Stimulated activated CD4-positive, alpha-beta T cell treated with anti-CD3 and anti-CD28 coated beads, TNF-alpha, amount 100 ng/mL, for 4 hours (primary cell): ENCODE data around the gene TGDS.
A peak's percentile ranks its signal among the peaks of the same experiment; 100 is the strongest.
"Not testable (repeated sequence)": the region's sequence is repeated elsewhere in the genome, so short reads cannot be mapped to it uniquely, and the experiment has no call there.

ENCODE experiments used
- DNase-seq, 3 experiments: peaks; one replicate each; pipeline ENCODE4 v3.0.0-alpha.2; 2020; ENCODE audit warnings: low read depth in 3 of 3

The TGDS gene, protein sequence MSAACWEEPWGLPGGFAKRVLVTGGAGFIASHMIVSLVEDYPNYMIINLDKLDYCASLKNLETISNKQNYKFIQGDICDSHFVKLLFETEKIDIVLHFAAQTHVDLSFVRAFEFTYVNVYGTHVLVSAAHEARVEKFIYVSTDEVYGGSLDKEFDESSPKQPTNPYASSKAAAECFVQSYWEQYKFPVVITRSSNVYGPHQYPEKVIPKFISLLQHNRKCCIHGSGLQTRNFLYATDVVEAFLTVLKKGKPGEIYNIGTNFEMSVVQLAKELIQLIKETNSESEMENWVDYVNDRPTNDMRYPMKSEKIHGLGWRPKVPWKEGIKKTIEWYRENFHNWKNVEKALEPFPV

DNA sequence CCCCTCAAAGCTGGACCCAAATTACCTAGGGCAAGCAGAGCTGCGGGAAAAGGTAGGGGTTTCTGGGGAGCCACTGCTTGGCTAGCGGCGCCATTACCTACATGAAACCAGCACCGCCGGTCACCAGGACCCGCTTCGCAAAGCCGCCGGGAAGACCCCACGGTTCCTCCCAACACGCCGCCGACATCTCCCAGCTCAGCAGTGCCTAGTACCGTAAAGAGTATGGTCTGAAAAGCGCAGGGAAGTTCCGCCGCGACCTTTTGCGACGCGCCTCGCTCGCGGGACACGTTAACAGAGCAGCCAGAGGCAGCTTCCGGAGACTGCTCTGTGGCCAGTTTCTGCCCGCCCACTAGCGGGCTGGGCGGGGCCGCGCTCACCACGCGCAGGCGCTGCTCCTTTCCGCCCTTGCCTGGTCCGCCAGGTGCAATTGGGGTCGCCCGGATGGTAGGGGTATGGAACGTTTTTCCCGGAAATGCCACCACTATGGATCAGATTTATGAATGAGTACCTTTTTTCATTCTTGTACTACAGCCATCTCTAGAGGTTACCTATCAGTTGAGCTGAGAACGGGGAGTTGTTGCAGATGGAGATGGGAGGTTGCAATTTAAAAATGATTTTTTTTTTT lies at the start of gene TGDS:
Gene TGDS (minus strand): TSS at position 203 of the 625 bp plus-strand sequence. CDS start 16 bp downstream, at position 187.
- peak; percentile 68 to 73 (median 70) for DNase-seq

DNA sequence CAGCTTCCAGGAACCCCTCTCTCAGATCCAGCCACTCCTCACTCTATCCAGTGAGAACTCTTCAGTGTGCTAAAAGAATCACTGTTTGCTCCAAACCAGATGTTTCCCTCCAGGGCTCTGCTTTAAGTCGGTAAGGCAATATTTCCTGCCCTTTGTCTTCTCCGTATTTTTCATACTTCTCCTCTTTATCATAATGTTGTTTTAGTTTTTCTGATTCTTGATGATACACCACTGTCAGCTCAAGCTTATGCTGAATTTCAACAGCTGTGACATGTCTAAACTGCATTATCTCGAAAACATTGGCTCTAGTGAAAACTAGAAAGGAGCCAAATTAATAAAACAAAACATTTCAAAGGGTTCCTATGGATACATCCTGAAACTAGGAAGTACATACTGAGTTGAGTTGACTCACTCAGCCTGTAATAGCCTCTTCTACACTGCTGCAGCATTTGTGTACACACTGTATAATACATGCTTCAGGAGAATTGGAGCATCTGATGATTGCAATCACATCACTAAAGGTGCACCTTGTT lies 45.5 kb upstream of the TGDS start:
- no peak for DNase-seq

DNA sequence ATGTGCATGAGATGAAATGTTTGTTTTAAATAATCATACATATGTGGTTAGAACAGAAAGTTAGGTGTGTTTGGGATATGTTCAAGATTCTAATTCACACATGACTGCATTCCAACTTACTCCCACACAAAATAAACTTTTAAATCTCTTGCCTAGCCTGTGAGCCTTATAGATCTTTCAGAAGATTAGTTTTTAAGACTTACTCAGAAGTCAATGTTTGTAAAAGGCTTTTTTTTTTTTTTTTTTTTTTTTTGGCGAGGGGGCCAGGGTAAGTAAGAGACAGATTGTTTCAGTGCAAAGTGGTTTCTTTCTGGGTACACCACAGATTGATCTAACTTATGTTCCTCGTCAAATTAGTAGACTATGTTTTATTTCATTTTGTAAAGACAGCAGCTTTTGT lies 44.8 kb upstream of the TGDS start:
- no peak for DNase-seq

DNA sequence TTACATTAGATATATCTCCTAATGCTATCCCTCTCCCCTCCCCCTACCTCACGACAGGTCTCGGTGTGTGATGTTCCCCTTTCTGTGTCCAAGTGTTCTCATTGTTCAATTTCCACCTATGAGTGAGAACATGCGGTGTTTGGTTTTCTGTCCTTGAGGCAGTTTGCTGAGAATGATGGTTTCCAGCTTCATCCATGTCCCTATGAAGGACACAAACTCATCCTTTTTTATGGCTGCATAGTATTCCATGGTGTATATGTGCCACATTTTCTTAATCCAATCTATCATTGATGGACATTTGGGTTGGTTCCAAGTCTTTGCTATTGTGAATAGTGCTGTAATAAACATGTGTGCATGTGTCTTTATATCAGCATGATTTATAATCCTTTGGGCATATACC lies 41.7 kb upstream of the TGDS start:
- DNase-seq = not testable (repeated sequence)

DNA sequence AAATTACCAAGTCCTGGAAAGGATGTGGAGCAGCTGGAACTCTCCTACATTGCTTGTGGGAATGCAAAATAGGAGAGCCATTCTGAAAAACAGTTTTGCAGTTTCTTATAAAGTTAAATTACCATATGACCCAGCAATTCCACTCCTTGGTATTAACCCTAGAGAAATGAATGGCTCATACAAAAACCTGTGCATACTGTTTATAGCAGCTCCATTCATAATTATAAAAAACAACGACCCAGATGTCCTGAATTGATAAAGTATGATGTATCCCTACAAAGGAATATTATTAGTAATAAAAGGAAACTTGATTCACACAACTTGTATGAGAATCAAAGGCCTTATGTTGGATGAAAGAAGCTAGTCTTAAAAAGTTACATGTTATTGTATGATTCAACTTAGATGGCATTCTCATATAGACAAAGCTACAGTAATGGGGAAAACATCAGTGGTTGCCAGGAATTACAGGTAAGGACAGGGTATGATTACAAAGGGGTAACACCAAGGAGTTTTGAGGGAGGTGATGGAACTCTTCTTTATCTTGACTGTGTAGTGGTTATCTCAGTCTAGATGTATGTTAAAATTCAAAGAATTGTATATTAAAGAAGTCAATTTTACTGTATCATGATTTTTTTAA lies 41.1 kb upstream of the TGDS start:
- no peak for DNase-seq

DNA sequence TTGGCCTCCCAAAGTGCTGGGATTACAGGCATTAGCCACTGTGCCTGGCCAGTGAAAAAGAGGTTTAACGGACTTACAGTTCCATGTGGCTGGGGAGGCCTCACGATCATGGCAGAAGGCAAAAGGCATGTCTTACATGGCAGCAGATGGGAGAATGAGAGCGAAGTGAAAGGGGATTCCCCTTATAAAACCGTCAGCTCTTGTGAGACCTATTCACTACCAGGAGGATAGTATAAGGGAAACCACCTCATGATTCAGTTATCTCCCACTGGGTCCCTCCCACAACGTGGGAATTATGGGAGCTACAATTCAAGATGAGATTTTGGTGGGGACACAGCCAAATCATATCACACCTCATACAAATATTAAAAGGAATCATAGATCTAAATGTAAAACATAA lies 40.1 kb upstream of the TGDS start:
- DNase-seq = not testable (repeated sequence)

DNA sequence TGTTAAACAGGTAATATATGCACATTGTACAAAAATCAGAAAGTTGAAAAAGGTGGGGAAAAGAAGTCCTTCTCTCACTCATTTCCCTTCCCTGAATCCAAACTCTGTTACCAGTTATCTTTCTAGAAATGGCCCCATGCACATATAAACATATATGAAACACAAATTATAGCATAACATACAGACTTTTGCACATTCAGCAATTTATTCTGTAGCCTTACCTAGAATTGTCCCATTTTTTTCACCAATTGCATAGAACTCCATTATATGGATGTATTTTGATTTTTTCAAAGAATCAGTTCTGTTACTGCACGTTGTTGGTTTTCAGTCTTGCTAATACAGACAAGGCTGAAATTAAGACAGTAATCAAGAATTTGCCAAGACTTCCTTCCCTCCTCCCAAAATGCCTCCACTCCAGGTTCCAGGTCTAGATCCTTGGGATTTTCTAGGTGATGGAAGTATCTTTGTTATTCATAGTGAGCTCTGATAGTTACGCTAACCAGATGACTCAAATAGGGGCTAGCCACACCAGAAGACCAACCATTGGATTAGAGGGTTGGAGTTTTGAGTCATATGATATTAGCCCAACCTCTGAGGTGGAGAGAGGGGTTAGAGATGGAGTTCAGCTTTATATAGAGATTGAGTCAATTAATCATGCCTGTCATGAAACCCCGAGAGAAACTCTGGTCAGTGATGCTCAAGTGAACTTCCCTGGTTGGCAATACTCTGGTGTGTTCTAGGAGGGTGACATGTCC lies 36.5 kb upstream of the TGDS start:
- no peak for DNase-seq

DNA sequence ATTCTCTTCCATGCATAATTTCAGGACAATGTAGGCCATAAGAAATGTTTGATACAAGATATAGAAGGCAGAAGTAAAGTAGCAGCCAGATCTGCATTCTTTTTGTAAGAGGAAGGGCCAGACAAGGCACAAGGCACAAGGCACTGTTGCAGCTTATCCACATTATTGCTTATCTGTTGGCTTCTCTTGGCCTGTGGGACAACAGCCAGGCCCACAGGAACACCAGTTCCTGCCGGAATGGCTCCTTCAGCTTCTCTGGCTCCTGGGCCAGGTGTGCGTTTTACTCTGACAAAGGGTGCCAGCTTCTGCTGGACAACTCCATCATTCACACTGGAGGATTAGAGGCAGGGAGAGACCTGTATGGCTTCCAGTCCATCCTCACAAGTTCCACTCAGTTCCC lies 34.9 kb upstream of the TGDS start:
- DNase-seq = no peak

DNA sequence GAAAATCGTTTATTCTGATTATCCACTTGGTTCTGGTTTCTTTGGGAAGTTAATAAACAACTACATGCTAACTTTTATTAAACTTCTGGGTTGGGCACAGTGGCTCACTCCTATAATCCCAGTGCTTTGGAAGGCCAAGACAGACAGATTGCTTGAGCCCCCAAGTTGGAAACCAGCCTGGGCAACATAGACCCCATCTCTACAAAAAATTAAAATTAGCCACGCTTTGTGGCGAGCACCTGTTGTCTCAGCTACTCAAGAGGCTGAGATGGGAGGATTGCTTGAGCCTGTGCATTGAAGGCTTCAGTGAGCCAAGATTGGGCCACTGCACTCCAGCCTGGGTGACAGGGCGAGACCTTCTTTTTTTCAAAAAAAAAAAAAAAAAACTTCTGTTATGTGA lies 27.4 kb upstream of the TGDS start:
- DNase-seq = no peak

DNA sequence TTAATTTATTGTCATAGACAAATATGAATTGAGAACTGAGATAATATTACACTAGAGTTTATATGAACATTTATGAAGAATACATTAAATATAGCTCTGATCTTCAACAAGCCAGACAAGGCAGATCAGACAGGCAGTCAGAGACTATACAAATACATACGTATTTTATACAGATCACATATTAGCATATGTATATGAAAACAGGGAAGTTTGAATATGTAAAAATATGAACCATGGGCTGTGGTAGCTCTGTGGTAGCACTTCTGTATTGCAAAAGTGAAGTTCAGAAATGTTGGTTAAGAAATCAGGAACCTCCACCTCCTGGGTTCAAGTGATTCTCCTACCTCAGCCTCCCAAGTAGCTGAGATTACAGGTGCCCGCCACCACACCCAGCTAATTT lies 26.4 kb upstream of the TGDS start:
- DNase-seq = no peak

DNA sequence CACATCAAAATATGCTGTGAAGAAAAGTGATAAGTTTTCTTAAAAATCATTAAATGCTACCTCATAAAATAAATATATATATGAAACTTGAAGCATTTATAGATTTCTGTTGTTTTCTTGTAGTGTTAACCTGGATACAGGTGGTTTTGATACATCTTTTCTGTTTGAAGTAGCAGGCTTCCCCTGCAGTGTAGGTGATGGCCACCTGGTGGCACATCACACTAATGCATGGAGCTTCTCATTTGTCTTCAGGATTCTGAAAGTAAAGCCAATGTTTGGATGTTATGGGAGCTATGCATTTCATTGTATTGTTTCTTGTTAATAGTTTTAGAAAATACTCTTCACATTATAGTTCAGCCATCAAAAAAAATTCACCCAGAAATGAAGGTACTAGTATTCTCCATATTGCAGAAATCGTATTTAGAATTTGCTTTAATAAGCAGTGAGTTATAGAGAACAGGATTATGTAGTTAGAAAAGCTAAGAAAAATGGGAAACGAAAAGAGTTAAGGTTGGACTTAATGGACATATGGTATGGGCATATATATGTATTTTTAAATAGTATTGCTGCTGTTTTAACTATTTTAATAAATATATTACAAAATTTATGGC lies 24.4 kb upstream of the TGDS start:
- DNase-seq = no peak

DNA sequence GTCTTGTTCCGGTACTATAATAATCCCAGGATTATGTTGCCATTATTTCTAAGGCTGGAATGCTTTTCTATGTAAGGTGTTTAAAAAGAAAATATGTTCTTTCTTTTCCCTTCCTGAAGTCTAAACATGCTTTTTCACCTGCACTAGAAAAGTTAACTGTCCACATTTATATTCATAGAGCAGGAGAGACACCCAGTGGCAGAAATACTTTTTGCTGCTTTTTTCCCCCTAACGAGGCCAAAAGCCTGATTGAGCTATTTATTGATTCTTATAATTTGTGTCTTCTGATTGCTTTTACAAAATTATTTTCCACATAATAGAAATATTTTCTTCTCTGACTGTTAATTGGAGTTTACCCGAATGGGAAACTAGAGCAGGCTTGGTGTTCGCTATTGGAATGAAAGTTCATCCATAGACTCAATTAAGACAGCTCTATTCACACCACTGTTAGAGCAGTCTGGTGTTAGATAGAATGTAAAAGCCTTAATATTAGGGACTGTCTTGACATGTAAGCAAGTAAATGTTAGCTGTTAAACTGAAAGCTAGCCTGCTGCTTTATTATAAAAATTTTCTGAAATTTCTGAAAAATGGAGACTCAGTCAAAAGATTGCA lies 21.5 kb upstream of the TGDS start:
- no peak for DNase-seq

DNA sequence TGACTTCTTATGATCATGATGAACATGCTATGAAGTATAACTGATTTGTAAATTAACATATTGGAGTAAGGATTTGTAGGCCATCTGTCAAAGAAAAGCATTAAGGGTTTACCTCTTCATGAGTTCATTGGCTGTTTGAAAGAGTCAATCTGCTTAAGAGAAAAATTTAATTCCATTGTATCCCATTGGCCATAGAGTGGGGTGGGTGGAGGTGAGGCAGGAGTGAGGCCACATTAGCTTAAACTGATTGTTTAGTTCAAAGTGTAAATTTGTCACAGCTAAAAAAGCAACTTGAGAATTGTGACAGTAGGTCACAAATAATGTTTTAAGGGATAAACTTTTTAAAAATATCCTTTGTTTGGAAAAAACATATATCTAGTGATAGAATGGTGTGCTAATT lies 17.1 kb upstream of the TGDS start:
- no peak for DNase-seq

DNA sequence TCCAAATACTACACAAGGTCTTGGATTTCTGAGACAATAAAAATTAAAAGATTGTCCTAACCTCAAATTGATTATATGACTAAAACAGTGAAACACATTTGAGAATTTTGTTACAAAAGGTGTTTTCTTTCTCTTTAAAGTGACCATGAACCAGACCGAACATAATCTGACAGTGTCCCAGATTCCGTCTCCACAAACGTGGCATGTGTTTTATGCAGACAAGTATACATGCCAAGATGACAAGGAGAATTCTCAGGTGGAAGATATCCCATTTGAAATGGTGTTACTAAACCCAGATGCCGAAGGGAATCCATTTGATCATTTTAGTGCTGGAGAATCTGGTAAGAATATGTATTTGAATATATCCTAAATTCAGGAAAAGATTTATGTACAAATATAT lies 16.1 kb upstream of the TGDS start:
- DNase-seq = no peak

DNA sequence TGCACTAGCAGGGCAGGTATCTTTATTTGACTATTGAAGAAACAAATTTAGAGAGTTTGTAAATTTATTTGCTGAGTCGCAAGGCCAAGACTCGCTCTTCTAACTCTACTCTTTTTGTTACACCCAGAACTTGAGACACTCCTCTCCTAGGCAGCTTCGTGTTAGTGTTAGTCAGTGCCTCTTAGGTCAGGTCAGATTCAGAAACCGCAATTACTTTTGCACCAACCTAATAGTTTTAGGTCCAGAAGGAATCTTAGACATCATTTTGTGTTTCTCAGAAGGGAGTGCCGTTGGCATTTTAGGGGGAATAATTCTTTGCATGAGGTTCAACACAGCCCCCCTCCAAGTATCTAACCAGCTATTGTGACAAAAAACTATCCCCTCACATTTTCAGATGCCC lies 14.5 kb upstream of the TGDS start:
- no peak for DNase-seq

DNA sequence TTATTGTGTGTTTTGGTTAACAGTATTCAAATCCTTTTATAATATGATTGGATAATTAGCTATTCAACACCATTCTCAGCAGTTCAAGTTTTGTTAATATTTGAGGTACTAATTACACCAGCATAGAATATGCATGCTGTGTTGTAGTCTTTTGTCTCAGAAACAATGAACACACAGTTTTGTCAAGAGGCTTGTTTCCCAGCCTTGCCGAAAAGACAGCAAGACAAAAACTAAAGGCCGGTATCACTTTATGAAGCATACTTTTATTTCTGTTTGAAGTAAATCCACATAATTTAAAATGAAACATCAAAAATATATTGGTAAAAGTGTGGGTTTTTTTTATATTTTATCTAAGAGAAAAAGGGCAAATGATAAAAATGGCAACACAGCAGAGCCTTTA lies 13.2 kb upstream of the TGDS start:
- DNase-seq = no peak

DNA sequence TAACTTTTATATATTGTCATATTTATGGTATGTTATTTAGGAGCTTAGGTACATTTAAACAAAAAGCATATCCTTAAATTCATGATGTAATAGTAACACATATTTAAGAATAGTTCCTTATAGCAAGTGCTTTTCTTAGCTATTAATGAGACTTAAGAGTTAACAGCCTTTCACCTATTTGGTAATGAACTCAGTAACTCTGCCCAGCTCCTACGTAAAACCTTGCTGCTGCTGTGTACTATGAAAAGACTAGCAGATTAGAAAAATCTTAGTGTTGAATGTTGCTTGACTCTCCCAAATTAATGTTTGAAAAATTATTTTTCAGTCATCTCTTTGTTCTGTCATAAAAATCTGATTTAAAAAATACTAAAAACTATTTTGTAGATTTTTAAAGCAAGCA lies 12.6 kb upstream of the TGDS start:
- no peak for DNase-seq

DNA sequence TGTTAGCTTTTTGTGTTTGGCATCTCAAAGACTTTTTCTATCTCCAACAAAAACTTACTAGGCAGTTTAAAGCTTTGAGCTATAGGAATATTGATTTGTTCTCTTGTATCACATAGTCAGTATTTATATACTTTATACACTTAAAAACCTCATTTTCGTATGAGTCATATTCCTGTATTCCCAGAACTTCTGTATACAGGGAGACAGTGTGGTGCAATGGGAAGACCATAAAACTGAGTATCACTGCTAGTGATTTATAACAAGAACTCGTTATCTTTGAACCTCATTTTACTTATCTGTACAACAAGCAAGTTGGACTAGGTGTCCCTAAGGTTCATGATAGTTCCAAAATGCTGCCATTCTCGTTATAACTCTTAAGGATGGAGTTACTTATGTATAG lies 12.0 kb upstream of the TGDS start:
- no peak for DNase-seq

DNA sequence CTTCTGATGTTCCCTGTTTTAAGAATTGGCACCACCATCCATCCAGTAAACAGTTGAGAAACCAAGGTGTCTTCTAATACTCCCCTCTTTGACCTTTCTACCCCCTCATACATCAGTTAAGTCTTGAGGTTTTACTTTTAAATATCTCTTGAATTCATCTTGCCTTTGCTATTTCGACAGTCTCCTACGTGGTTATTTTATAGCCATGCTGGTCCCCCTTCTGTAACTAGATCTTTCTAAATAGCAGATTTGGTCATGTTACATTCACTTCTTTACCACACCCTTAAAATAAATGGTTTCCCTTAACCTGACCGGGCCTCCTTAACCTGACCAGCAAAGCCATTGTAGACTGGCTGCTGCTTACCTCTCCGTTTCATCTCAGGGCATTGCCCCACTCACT lies 11.1 kb upstream of the TGDS start:
- no peak for DNase-seq

DNA sequence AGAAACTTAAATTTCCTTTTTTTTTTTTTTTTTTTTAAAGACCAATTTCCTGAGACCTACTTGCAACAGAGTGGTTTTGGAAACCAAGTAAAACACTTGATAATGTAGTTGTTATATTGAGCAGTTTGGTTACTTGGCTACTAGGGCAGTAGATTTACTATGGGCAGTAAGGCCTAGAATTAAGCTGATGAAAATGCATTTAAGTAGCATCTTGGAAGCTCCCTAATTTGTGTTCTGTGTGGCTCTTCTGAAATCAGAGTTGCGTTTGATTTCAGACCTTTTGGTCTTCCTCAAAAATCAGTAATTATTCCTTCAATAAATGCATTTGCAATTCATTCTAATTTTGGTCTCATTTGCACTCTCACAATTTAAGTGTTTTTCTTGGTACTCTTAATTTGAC lies 6.5 kb upstream of the TGDS start:
- no peak for DNase-seq
